MCF 10A (cell line): ENCODE data around the gene IL32. TPM values are rescaled to one million over a fixed set of nuclear protein-coding genes. Genes with fewer than 3 reads are reported as not detected.

ENCODE experiments used
- BruUV-seq: library from RNA; stranded (reverse); fragments of 400-500 nt; replicated peaks from 2 replicates; lab custom pipeline; 2021; lab: Mats Ljungman, UMichigan
- CTCF ChIA-PET: fragments of 300-600 bp; sonication (Branson Sonifier 250); formaldehyde crosslinking; extraction: SDS; loops from one replicate; lab custom pipeline; 2021; ENCODE audit warnings: antibody characterized with exemption, inconsistent platforms; lab: Yijun Ruan, JAX
- POLR2A ChIA-PET: fragments of 300-600, 350-650 bp; sonication (Branson Sonifier 250); formaldehyde crosslinking; extraction: SDS; loops from one replicate; lab custom pipeline; 2020; ENCODE audit warnings: antibody characterized with exemption, inconsistent platforms; lab: Yijun Ruan, JAX
- DNase-seq: peaks from one replicate; pipeline ENCODE4 v3.0.0-alpha.2; 2018; ENCODE audit not compliant: unreplicated experiment
- H3K27ac Mint-ChIP-seq: one replicate; pipeline ENCODE4 v1.8.0; 2022; ENCODE audit warnings: mild to moderate bottlenecking, low read depth, mixed read lengths; ENCODE audit not compliant: unreplicated experiment
- H3K27me3 Mint-ChIP-seq: one replicate; pipeline ENCODE4 v1.8.0; 2022; ENCODE audit warnings: mixed read lengths; ENCODE audit not compliant: insufficient read depth, unreplicated experiment
- H3K36me3 Mint-ChIP-seq: one replicate; pipeline ENCODE4 v1.8.0; 2022; ENCODE audit warnings: mild to moderate bottlenecking, moderate library complexity, mixed read lengths; ENCODE audit not compliant: insufficient read depth, unreplicated experiment
- H3K4me1 Mint-ChIP-seq: one replicate; pipeline ENCODE4 v1.8.0; 2022; ENCODE audit warnings: mixed read lengths; ENCODE audit not compliant: insufficient read depth, unreplicated experiment
- H3K4me3 Mint-ChIP-seq: one replicate; pipeline ENCODE4 v1.8.0; 2022; ENCODE audit warnings: mild to moderate bottlenecking, moderate library complexity, mixed read lengths; ENCODE audit not compliant: unreplicated experiment
- H3K9me3 Mint-ChIP-seq: one replicate; pipeline ENCODE4 v1.8.0; 2022; ENCODE audit warnings: mixed read lengths; ENCODE audit not compliant: unreplicated experiment
- intact Hi-C: fragments of 100-400 bp; cut with micrococcal nuclease; formaldehyde crosslinking; loops from 2 replicates; pipeline ENCODE4 v1.14.1; 2022
- total RNA-seq: library from RNA; stranded (reverse); gene quantifications from 2 replicates; pipeline ENCODE4 v1.2.3, GENCODE V29; 2022
- TF ChIP-seq, protein P1 (sequence below): fragments of 200-600 bp; IDR thresholded peaks from one replicate; pipeline ENCODE4 v1.8.0; 2022; ENCODE audit warnings: antibody characterized with exemption, mild to moderate bottlenecking; ENCODE audit not compliant: unreplicated experiment

IL32 gene
- total RNA-seq, 1 experiment from 2014 or later: 29.8 TPM

DNA sequence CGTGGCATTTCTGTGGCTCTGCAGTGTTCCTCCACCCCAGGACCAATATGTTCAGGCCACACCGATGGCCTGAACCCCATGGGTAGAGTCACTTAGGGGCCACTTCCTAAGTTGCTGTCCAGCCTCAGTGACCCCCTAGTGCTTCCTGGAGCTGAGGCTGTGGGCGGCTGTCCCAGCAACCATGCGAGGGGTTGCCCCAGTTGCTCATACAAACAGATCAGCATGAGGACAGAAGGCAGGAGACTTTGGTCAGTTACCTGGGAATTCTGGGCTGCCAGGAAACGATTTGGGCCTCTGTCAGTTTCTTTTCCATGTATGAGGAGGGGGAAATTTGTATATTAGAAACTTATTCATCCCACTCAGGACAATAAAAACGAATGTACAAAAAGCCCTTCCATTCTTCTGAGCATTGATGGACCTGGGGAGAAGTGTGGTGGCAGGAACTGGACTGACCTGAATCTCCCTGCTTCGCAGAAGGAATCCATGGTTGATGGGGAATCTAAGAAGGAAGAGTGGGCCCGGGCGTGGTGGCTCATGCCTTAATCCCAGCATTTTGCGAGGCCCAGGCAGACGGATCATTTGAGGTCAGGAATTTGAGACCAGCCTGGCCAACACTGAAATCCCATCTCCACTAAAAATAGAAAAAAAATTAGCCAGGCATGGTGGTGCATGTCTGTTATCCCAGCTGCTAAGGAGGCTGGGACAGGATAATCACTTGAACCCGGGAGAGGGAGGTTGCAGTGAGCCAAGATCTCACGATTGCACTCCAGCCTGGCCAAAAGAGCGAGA is 4.9 kb upstream of the IL32 start:
- ChIA-PET CTCF (interaction anchor here (0.7 to 3.3 kb wide), 10 partner anchors 14 to 650 kb away, joined by 3 to 48 read pairs (median 7); no protein-coding TSS in a partner anchor), POLR2A (interaction anchor here (0.7 to 3.1 kb wide), 5 partner anchors 10 to 74 kb away, joined by 3 to 47 read pairs (median 6); partner anchors contain the start of gene ZNF213)
- Mint-ChIP-seq H3K27me3 (no peaks in the 10 kb centered on the region), H3K4me1 (peaks cover 5% of the 10 kb centered on the region), H3K27ac (no peak overlapping the region), H3K36me3 (no peaks in the 10 kb centered on the region), H3K9me3 (no peaks in the 10 kb centered on the region), H3K4me3 (no peak overlapping the region)
- TF ChIP-seq, protein P1, sequence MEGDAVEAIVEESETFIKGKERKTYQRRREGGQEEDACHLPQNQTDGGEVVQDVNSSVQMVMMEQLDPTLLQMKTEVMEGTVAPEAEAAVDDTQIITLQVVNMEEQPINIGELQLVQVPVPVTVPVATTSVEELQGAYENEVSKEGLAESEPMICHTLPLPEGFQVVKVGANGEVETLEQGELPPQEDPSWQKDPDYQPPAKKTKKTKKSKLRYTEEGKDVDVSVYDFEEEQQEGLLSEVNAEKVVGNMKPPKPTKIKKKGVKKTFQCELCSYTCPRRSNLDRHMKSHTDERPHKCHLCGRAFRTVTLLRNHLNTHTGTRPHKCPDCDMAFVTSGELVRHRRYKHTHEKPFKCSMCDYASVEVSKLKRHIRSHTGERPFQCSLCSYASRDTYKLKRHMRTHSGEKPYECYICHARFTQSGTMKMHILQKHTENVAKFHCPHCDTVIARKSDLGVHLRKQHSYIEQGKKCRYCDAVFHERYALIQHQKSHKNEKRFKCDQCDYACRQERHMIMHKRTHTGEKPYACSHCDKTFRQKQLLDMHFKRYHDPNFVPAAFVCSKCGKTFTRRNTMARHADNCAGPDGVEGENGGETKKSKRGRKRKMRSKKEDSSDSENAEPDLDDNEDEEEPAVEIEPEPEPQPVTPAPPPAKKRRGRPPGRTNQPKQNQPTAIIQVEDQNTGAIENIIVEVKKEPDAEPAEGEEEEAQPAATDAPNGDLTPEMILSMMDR: no peak
- no TSS peak for BruUV-seq
- intact Hi-C loops: loop anchor here (5.0 kb wide), 1 partner anchor 107 kb away; no protein-coding TSS in a partner anchor
- no peak for DNase-seq

DNA sequence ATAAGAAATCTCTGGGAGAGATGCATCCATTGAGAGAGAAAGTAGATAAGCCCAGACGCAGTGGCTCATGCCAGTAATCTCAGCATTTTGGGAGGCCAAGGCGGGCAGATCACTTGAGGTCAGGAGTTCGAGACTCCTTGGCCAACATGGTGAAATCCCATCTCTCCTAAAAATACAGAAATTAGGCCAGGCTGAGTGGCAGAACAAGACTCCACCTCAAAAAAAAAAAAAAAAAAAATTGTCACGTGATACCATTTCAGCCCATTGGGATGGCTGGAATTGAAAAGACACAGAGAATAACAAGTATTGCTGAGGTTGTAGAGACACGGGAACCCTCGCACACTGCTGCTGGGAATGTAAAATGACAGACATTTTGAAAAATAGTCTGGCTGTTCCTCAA is 2.9 kb upstream of the IL32 start:
- Mint-ChIP-seq H3K4me3 (no peak overlapping the region), H3K9me3 (no peaks in the 10 kb centered on the region), H3K27ac (no peak overlapping the region), H3K27me3 (no peaks in the 10 kb centered on the region), H3K36me3 (no peaks in the 10 kb centered on the region), H3K4me1 (peaks cover 11% of the 10 kb centered on the region)
- intact Hi-C loops: loop anchor here (5.0 kb wide), 1 partner anchor 105 kb away; no protein-coding TSS in a partner anchor
- TF ChIP-seq, protein P1: no peak
- POLR2A ChIA-PET: interaction anchor here (1.2 kb wide), 1 partner anchor 72 kb away, joined by 3 read pairs; the partner anchor contains the start of gene ZNF213
- CTCF ChIA-PET: interaction anchor here (0.9 to 2.8 kb wide), 2 partner anchors 31 to 67 kb away, joined by 3 to 11 read pairs; no protein-coding TSS in a partner anchor
- no TSS peak for BruUV-seq
- DNase-seq: no peak

DNA sequence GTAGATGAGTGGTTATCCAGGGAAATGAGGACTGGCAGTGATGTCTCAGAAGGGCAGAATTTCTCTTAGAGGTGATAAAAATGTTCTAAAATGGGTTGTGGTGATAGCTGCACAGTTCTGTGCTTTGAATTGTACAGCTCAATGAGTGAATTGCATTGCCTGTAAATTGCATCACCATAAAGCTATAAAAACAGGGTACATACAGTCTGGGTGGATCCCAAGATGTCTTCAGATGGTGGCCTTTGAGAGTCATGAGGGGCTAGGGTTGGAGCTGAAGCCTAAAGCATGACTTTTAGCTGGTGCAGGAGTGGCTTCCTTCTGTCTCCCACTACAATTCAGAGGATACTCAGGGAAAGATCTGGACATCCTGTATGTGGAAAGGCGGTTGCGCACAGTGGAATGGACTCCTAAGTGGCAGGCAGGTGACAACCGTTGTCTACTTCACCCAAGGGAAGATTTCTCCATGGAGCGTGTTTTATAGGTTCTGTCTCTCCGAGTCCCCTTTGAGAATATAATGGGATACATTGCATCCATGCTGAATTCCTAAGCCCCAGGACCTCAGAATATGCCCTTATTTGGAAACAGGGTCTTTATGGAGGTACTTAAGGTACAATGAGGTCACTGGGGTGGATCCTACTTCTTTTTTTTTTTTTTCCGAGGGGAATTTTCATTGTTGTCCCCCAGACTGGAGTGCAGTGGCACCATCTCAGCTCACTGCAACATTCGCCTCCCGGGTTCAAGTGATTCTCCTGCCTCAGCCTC is 1.6 kb upstream of the IL32 start:
- no peak overlapping the region for H3K4me3 Mint-ChIP-seq
- peak overlapping the region; percentile 27 for H3K27ac Mint-ChIP-seq
- POLR2A ChIA-PET: interaction anchor here (0.6 to 1.2 kb wide), 2 partner anchors 10 to 71 kb away, joined by 3 read pairs; partner anchors contain the start of gene ZNF213

More for the DNA sequence above, 1.6 kb upstream of the IL32 start:
- CTCF ChIA-PET: interaction anchor here (0.6 to 2.8 kb wide), 7 partner anchors 13 to 347 kb away, joined by 3 to 11 read pairs (median 4); partner anchors contain the start of gene ZNF213
- BruUV-seq: no TSS peak
- intact Hi-C loops: loop anchor here (5.0 kb wide), 1 partner anchor 103 kb away; no protein-coding TSS in a partner anchor
- Mint-ChIP-seq H3K4me1 (peaks cover 11% of the 10 kb centered on the region), H3K9me3 (no peaks in the 10 kb centered on the region), H3K27me3 (no peaks in the 10 kb centered on the region), H3K36me3 (no peaks in the 10 kb centered on the region)
- TF ChIP-seq, protein P1: no peak
- no peak for DNase-seq
